Thoracic aorta (tissue), 2 donors: ENCODE results near the gene NMRAL1. TPM values are rescaled to one million over a fixed set of nuclear protein-coding genes. Genes with fewer than 3 reads are reported as not detected.

Experiments
- ATAC-seq: fragments of 150-250 bp; one replicate; pipeline ENCODE4 v1.8.0; 2017; ENCODE audit warnings: low read depth; ENCODE audit not compliant: insufficient number of reproducible peaks, low FRiP score
- DNase-seq: peaks from one replicate; pipeline ENCODE4 v3.0.0-alpha.2; 2020; ENCODE audit warnings: low spot score
- H3K27ac ChIP-seq, 2 donors: fragments of 200-600 bp; sonication (generic); 1 replicate in 1 of 2; 2 replicates in 1 of 2; pipeline ENCODE4 v1.5.1; 2016; ENCODE audit warnings: mild to moderate bottlenecking in 2 of 2, moderate library complexity in 2 of 2
- H3K27me3 ChIP-seq: fragments of 200-600 bp; sonication (generic); replicated peaks from 2 replicates; pipeline ENCODE4 v1.6.0; 2016; ENCODE audit warnings: mild to moderate bottlenecking; ENCODE audit not compliant: insufficient read depth
- H3K36me3 ChIP-seq: fragments of 200-600 bp; sonication (generic); one replicate; pipeline ENCODE4 v1.5.1; 2016
- H3K4me1 ChIP-seq, 2 donors: fragments of 200-600 bp; sonication (generic); 1 replicate in 1 of 2; 2 replicates in 1 of 2; pipeline versions ENCODE4 v1.5.1 to v1.6.0; 2016; ENCODE audit warnings: low read depth in 2 of 2, mild to moderate bottlenecking in 1 of 2; ENCODE audit not compliant: control insufficient read depth in 1 of 2
- H3K4me3 ChIP-seq: fragments of 200-600 bp; sonication (generic); 2 replicates; pipeline ENCODE4 v1.5.1; 2016; ENCODE audit warnings: mild to moderate bottlenecking
- H3K9me3 ChIP-seq: fragments of 200-600 bp; sonication (generic); 2 replicates; pipeline ENCODE4 v1.5.1; 2016
- total RNA-seq, 2 donors: library from RNA; depleted of rRNA; stranded (reverse); fragments of >200 nt; gene quantifications; one replicate each; pipeline versions ENCODE4 v1.1.0 to v1.2.3, GENCODE V29; 2016
- TF ChIP-seq, protein P1 (sequence below): fragments of 200-600 bp; sonication (generic); IDR thresholded peaks from one replicate; pipeline ENCODE4 v1.5.1; 2019; ENCODE audit warnings: antibody characterized with exemption

Gene NMRAL1
- total RNA-seq, 2 donors from 2014 or later, result 22.8 to 23.3 TPM

DNA sequence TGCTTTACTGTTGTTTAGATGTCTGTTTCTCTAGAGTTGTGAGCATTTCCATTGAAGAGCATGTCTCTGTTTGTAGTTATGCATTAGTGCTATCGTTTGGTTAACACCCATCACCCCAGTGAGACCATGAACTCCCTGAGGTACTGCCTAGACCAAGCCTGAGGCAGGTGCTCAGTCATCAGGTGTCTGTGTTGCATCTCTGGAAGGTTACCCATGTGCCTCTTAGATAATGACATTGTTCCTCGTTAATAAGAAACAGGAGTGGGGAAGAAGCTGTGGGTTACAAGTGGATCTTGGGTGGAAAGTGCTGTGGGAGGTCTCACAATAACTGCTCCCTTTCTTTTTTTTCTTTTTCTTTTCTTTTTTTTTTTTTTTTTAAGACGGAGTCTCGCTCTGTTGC, 30.4 kb downstream of the NMRAL1 start:
- Histone ChIP-seq H3K4me1 (no peaks in the 10 kb centered on the region), H3K27ac (no peak overlapping the region), H3K4me3 (no peak overlapping the region), H3K9me3 (no peaks in the 10 kb centered on the region), H3K27me3 (no peaks in the 10 kb centered on the region), H3K36me3 (peaks cover 82% of the 10 kb centered on the region)
- DNase-seq, result no peak
- no peak for ATAC-seq
- TF ChIP-seq, protein P1, sequence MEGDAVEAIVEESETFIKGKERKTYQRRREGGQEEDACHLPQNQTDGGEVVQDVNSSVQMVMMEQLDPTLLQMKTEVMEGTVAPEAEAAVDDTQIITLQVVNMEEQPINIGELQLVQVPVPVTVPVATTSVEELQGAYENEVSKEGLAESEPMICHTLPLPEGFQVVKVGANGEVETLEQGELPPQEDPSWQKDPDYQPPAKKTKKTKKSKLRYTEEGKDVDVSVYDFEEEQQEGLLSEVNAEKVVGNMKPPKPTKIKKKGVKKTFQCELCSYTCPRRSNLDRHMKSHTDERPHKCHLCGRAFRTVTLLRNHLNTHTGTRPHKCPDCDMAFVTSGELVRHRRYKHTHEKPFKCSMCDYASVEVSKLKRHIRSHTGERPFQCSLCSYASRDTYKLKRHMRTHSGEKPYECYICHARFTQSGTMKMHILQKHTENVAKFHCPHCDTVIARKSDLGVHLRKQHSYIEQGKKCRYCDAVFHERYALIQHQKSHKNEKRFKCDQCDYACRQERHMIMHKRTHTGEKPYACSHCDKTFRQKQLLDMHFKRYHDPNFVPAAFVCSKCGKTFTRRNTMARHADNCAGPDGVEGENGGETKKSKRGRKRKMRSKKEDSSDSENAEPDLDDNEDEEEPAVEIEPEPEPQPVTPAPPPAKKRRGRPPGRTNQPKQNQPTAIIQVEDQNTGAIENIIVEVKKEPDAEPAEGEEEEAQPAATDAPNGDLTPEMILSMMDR, result no peak

DNA sequence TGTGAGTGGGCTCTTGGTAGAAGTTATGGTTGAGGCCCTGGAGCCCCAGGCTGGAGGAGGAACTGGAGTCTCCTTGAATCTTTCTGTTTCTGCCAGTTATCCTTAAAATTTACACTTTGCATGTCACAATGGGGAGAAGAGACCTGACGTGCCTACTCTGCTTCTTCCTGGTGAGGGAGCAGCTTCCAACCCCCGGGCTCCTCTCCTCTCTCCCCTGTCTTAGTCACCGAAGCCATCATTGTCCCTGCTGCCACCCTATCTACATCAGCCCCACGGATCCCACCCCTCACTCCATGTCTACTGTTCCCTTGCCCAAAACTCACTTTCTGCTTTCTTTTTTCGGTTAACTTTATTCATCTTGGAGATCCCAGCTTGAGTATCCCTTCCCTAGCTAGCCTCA, 31.2 kb downstream of the NMRAL1 start:
- no peak overlapping the region for H3K4me3 ChIP-seq
- ATAC-seq (no peak), DNase-seq (no peak)
- no peaks in the 10 kb centered on the region for H3K27me3 ChIP-seq
- peaks cover 79% of the 10 kb centered on the region for H3K36me3 ChIP-seq
- no peak overlapping the region for H3K27ac ChIP-seq
- TF ChIP-seq, protein P1, result no peak
- H3K4me1 ChIP-seq, result no peaks in the 10 kb centered on the region
- H3K9me3 ChIP-seq, result no peaks in the 10 kb centered on the region

DNA sequence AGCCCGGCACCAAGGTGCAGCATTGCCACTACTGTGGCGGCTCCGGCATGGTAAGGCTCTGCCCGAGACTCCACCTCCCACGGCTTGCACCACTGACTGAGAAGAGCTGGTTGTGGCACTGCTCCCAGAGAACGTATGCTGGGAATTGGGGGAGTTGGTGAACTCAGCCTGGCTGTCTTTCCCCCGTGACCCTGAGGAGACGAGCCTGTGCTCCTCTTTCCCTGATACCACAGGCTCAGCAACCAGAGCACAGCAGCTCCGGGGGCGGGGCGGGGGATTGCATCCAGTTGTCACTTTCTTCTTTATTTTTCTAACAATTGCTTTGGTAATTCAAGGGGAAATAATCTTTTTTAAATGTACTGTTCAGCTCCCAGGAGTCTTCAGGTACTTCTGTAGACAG, 32.1 kb downstream of the NMRAL1 start:
- Histone ChIP-seq H3K36me3 (peaks cover 78% of the 10 kb centered on the region), H3K4me1 (no peaks in the 10 kb centered on the region), H3K4me3 (no peak overlapping the region), H3K9me3 (no peaks in the 10 kb centered on the region), H3K27me3 (no peaks in the 10 kb centered on the region), H3K27ac (no peak overlapping the region)
- TF ChIP-seq, protein P1, result no peak
- DNase-seq (no peak), ATAC-seq (no peak)

DNA sequence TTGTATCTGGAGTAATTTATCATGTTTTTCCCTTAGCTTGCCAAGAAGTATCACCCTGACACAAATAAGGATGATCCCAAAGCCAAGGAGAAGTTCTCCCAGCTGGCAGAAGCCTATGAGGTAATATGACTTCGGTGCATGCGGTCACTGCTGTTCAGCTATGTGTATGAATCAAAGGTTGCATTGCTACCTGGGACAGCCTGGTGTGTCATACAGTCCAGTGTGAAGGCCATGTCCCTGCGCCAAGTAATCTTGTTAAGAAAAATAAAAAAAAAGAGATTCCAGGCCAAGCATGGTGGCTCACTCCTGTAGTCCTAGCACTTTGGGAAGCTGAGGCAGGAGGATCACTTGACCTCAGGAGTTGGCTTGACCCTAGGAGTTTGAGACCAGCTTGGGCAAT, 37.1 kb downstream of the NMRAL1 start:
- no peak for DNase-seq
- Histone ChIP-seq H3K27ac (no peak overlapping the region), H3K9me3 (no peaks in the 10 kb centered on the region), H3K27me3 (no peaks in the 10 kb centered on the region), H3K4me1 (no peaks in the 10 kb centered on the region), H3K36me3 (peaks cover 38% of the 10 kb centered on the region), H3K4me3 (no peak overlapping the region)
- TF ChIP-seq, protein P1, result no peak
- ATAC-seq, result no peak

DNA sequence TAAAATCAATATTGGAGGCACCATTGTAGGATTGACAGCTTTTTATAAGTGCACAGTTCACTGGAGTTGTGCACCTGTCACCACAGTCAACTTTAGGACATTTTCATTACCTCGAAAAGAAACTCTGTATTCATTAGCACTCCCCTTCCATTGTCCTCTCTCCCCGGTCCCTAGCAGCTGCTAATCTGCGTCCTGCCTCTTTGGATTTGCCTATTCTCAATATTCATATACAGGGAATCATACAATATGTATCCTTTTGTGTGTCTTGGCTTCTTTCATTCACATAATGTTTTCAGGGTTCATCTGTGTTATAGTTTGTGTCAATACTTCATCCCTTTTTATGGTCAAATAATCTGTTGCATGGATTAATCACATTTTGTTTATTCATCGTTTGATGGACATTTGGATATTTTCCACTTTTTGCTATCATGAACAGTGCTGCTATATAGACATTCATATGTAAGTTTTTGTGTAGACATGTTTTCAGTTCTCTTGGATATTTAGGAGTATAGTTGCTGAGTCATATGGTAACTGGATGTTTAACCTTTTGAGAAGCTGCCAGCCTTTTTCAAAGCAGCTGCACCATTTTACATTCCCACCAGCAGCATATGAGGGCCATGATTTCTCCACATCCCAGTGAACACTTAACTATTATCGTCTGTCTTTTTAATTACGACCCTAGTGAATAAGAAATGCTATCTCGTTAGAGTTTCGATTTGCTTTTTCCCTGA, 38.9 kb downstream of the NMRAL1 start:
- Histone ChIP-seq H3K4me1 (no peaks in the 10 kb centered on the region), H3K27ac (no peak overlapping the region), H3K4me3 (no peak overlapping the region), H3K36me3 (peaks cover 22% of the 10 kb centered on the region), H3K9me3 (no peaks in the 10 kb centered on the region), H3K27me3 (no peaks in the 10 kb centered on the region)
- TF ChIP-seq, protein P1, result no peak
- ATAC-seq (no peak), DNase-seq (no peak)
